ENCODE results near the gene SH3GL2.

Gene SH3GL2

GRCh38 chr9:17752021-17752420 lies 173.2 kb downstream of the SH3GL2 start:
- Histone ChIP-seq H3F3A (ENCODE audit: control insufficient read depth, insufficient read depth) (no peaks in the 10 kb centered on the region), H3K36me3 (ENCODE audit: control insufficient read depth, low read length) (no peaks in the 10 kb centered on the region), H3K9me3 (ENCODE audit: control insufficient read depth, insufficient read depth, low read length) (no peaks in the 10 kb centered on the region), H3K27ac (ENCODE audit: low read depth, low read length) (no peak overlapping the region), H3K9me2 (replicated peaks; ENCODE audit: control insufficient read depth, low read length) (no peaks in the 10 kb centered on the region), H3K79me2 (ENCODE audit: control insufficient read depth, low read length) (no peaks in the 10 kb centered on the region), H3K4me1 (ENCODE audit: control insufficient read depth, low read length) (no peaks in the 10 kb centered on the region), H3K4me3 (ENCODE audit: low read length) (no peak overlapping the region), H3K4me2 (ENCODE audit: low read length) (no peak overlapping the region), H3K27me3 (ENCODE audit: control insufficient read depth, low read length) (no peaks in the 10 kb centered on the region), H4K20me1 (ENCODE audit: control insufficient read depth, insufficient read depth, low read depth, low read length) (no peaks in the 10 kb centered on the region)
- no peak for TF ChIP-seq EZH2phosphoT487 (IDR thresholded peaks at IDR 0.05; ENCODE audit: borderline replicate concordance, low read length)

GRCh38 chr9:17757816-17758215 lies 178.9 kb downstream of the SH3GL2 start:
- Histone ChIP-seq H3F3A (ENCODE audit: control insufficient read depth, insufficient read depth) (no peaks in the 10 kb centered on the region), H3K4me2 (ENCODE audit: low read length) (no peak overlapping the region), H3K4me3 (ENCODE audit: low read length) (no peak overlapping the region), H3K4me1 (ENCODE audit: control insufficient read depth, low read length) (no peaks in the 10 kb centered on the region), H3K9me2 (replicated peaks; ENCODE audit: control insufficient read depth, low read length) (no peaks in the 10 kb centered on the region), H3K79me2 (ENCODE audit: control insufficient read depth, low read length) (no peaks in the 10 kb centered on the region), H3K27me3 (ENCODE audit: control insufficient read depth, low read length) (no peaks in the 10 kb centered on the region), H4K20me1 (ENCODE audit: control insufficient read depth, insufficient read depth, low read depth, low read length) (no peaks in the 10 kb centered on the region), H3K36me3 (ENCODE audit: control insufficient read depth, low read length) (no peaks in the 10 kb centered on the region), H3K27ac (ENCODE audit: low read depth, low read length) (no peak overlapping the region), H3K9me3 (ENCODE audit: control insufficient read depth, insufficient read depth, low read length) (no peaks in the 10 kb centered on the region)
- no peak for TF ChIP-seq EZH2phosphoT487 (IDR thresholded peaks at IDR 0.05; ENCODE audit: borderline replicate concordance, low read length)
- TF ChIP-seq, protein P1, sequence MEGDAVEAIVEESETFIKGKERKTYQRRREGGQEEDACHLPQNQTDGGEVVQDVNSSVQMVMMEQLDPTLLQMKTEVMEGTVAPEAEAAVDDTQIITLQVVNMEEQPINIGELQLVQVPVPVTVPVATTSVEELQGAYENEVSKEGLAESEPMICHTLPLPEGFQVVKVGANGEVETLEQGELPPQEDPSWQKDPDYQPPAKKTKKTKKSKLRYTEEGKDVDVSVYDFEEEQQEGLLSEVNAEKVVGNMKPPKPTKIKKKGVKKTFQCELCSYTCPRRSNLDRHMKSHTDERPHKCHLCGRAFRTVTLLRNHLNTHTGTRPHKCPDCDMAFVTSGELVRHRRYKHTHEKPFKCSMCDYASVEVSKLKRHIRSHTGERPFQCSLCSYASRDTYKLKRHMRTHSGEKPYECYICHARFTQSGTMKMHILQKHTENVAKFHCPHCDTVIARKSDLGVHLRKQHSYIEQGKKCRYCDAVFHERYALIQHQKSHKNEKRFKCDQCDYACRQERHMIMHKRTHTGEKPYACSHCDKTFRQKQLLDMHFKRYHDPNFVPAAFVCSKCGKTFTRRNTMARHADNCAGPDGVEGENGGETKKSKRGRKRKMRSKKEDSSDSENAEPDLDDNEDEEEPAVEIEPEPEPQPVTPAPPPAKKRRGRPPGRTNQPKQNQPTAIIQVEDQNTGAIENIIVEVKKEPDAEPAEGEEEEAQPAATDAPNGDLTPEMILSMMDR (IDR thresholded peaks at IDR 0.05; ENCODE audit: low read depth, low read length, poor library complexity, severe bottlenecking) = no peak

DNA sequence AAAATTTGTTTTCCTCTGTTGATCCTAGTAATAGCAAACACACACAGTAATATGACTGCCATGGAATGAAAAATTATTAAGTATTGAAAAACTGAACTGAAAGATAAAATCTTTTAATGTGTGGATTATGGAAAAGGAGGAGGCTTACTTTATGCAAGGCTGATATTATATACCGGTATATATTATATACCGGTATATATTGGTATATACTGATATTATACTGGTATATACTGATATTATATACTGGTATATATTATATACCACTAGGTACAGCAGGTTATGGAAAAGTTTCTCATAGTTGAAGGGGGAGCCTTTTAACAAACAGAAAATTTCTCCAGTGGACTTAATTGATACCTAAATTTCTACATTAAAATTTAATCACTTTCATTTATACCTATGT lies 181.4 kb downstream of the SH3GL2 start:
- H3K9me3 ChIP-seq (ENCODE audit: control insufficient read depth, insufficient read depth, low read length) = no peaks in the 10 kb centered on the region
- no peaks in the 10 kb centered on the region for H3K27me3 ChIP-seq (ENCODE audit: control insufficient read depth, low read length)
- H3K9me2 ChIP-seq (replicated peaks; ENCODE audit: control insufficient read depth, low read length) = no peaks in the 10 kb centered on the region
- H3K79me2 ChIP-seq (ENCODE audit: control insufficient read depth, low read length) = no peaks in the 10 kb centered on the region
- H4K20me1 ChIP-seq (ENCODE audit: control insufficient read depth, insufficient read depth, low read depth, low read length) = no peaks in the 10 kb centered on the region
- no peak overlapping the region for H3K27ac ChIP-seq (ENCODE audit: low read depth, low read length)
- no peaks in the 10 kb centered on the region for H3F3A ChIP-seq (ENCODE audit: control insufficient read depth, insufficient read depth)
- no peaks in the 10 kb centered on the region for H3K36me3 ChIP-seq (ENCODE audit: control insufficient read depth, low read length)
- no peak for TF ChIP-seq EZH2phosphoT487 (IDR thresholded peaks at IDR 0.05; ENCODE audit: borderline replicate concordance, low read length)
- TF ChIP-seq, protein P1 (IDR thresholded peaks at IDR 0.05; ENCODE audit: low read depth, low read length, poor library complexity, severe bottlenecking) = no peak
- H3K4me3 ChIP-seq (ENCODE audit: low read length) = no peak overlapping the region
- H3K4me2 ChIP-seq (ENCODE audit: low read length) = no peak overlapping the region
- no peaks in the 10 kb centered on the region for H3K4me1 ChIP-seq (ENCODE audit: control insufficient read depth, low read length)

DNA sequence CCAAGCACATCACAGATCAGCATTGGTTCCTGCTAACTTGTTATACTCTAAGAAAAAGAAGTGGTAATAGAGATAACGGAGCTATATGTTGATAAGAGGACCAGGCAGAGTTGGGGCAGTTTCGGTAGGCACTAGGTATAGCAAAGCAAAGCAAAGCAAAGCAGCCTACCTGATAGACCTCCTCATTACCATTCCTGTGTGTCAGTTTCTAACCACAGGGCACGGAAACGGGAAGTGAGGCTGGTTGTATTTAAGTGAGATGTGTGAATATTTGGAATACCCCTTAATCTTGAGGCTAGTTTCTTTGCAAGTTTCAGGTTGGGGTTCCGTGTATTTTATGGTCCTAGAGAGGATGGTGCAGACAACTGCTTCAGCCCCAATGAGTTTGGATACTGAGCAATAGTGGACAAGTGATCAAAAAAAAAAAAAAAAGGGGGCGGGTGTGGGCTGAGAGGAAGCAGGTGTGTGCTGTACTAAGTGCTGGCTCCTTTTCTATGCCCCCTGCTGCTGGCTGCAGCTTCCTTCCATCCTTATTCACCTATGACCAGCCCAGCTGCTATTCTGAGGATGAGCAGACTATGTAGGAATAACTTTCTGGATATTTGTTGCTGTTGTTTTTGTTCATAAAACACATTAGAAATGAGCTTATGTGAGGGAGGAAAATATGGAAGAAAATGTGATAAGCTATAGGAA lies 183.3 kb downstream of the SH3GL2 start:
- H3K9me3 ChIP-seq (ENCODE audit: control insufficient read depth, insufficient read depth, low read length) = no peaks in the 10 kb centered on the region
- H3K4me1 ChIP-seq (ENCODE audit: control insufficient read depth, low read length) = no peaks in the 10 kb centered on the region
- H3K79me2 ChIP-seq (ENCODE audit: control insufficient read depth, low read length) = no peaks in the 10 kb centered on the region
- H3K27ac ChIP-seq (ENCODE audit: low read depth, low read length) = no peak overlapping the region
- H3K36me3 ChIP-seq (ENCODE audit: control insufficient read depth, low read length) = no peaks in the 10 kb centered on the region
- H4K20me1 ChIP-seq (ENCODE audit: control insufficient read depth, insufficient read depth, low read depth, low read length) = no peaks in the 10 kb centered on the region
- H3K4me3 ChIP-seq (ENCODE audit: low read length) = no peak overlapping the region
- H3K4me2 ChIP-seq (ENCODE audit: low read length) = no peak overlapping the region
- TF ChIP-seq, protein P1 (IDR thresholded peaks at IDR 0.05; ENCODE audit: low read depth, low read length, poor library complexity, severe bottlenecking) = no peak
- TF ChIP-seq EZH2phosphoT487 (IDR thresholded peaks at IDR 0.05; ENCODE audit: borderline replicate concordance, low read length) = no peak
- no peaks in the 10 kb centered on the region for H3K27me3 ChIP-seq (ENCODE audit: control insufficient read depth, low read length)
- H3F3A ChIP-seq (ENCODE audit: control insufficient read depth, insufficient read depth) = no peaks in the 10 kb centered on the region
- no peaks in the 10 kb centered on the region for H3K9me2 ChIP-seq (replicated peaks; ENCODE audit: control insufficient read depth, low read length)
